ENCODE measurements around the gene ZFAND3. TPM values are rescaled to one million over a fixed set of nuclear protein-coding genes. Genes with fewer than 3 reads are reported as not detected.

The ZFAND3 gene
- total and polyA plus RNA-seq, 2 of the 4 experiments (the other 2 are of a cell fraction) = 10.9 to 26.7 TPM

DNA sequence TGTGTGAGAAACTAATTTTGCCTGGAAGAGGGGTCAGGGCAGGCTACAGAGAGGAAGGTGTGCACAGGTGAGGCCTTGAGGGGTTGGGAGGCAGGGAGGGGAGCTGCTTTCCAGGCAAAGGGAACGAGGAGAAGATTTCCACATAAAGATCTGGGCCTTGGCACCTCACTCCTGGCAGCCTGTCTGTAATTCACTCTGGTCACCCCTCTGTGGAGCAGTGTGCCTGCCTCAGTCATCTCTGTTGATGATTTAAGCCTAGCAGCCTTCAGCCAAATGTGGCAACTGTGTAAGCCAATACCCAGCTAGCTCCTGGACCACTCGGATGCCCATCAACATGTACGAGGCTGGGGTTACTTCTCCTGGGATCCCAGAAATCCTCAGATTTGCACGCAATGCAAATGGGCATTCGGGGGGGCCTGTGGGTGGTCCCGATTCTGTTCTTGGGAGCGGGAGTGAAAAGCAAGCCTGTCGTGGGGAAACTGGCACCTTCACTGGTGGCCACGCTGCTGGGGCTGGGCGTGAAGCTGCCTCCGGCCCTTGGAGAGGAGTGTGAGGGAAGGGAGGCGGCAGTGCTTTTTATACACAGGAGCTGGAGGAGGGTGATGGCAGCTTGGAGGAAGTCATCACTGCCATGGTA lies 360.4 kb downstream of the ZFAND3 start:
- no peak overlapping the region for H3K27ac ChIP-seq (ENCODE audit: insufficient read depth, low read length)
- H4K8ac ChIP-seq (ENCODE audit: low read depth in 2 of 2, low read length in 2 of 2) = no peak overlapping the region
- H3K18ac ChIP-seq (ENCODE audit: low read depth, low read length) = no peak overlapping the region
- dilution Hi-C loops (cut with HindIII; ENCODE audit: low sequenced_read_pairs, unreplicated experiment) = no loop called here
- in situ Hi-C loops (cut with MboI; ENCODE audit: low sequenced_read_pairs) = no loop called here
- no peak overlapping the region for H2AK5ac ChIP-seq (ENCODE audit: low read depth, low read length)
- H3K23ac ChIP-seq (ENCODE audit: low read depth, low read length) = no peak overlapping the region
- BruUV-seq (replicated peaks) = no TSS peak
- H3K9me3 ChIP-seq (ENCODE audit: control insufficient read depth, insufficient read depth, low read length) = no peaks in the 10 kb centered on the region
- H3K56ac ChIP-seq (ENCODE audit: extremely low read depth, insufficient read depth, low read length) = no peak overlapping the region
- H3K4me3 ChIP-seq (ENCODE audit: insufficient read depth, low read depth, low read length) = no peak overlapping the region
- no peak overlapping the region for H2AK9ac ChIP-seq (replicated peaks; ENCODE audit: low read depth, low read length, poor library complexity)
- peaks cover 4% of the 10 kb centered on the region; the same call in 1 of the 2 replicates for H3K36me3 ChIP-seq (ENCODE audit: control insufficient read depth, insufficient read depth, low read length)
- H2BK5ac ChIP-seq (ENCODE audit: low read depth, low read length, poor library complexity, severe bottlenecking) = no peak overlapping the region
- no peak overlapping the region for H3K4ac ChIP-seq (ENCODE audit: low read depth, low read length)
- TF ChIP-seq, protein P1, sequence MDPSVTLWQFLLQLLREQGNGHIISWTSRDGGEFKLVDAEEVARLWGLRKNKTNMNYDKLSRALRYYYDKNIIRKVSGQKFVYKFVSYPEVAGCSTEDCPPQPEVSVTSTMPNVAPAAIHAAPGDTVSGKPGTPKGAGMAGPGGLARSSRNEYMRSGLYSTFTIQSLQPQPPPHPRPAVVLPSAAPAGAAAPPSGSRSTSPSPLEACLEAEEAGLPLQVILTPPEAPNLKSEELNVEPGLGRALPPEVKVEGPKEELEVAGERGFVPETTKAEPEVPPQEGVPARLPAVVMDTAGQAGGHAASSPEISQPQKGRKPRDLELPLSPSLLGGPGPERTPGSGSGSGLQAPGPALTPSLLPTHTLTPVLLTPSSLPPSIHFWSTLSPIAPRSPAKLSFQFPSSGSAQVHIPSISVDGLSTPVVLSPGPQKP (IDR thresholded peaks at IDR 0.05; ENCODE audit: borderline replicate concordance, low read depth, low read length) = no peak
- TF ChIP-seq POLR2A (IDR thresholded peaks at IDR 0.05; ENCODE audit: low read depth, low read length) (no peak), RAD21 (IDR thresholded peaks at IDR 0.05; ENCODE audit: low read length) (no peak), MXI1 (IDR thresholded peaks at IDR 0.05; ENCODE audit: borderline replicate concordance, low read depth, low read length) (no peak), FOS (IDR thresholded peaks at IDR 0.05; ENCODE audit: low read depth, low read length) (no peak), CHD1 (IDR thresholded peaks at IDR 0.05; ENCODE audit: low read depth, low read length) (no peak), CEBPB (IDR thresholded peaks at IDR 0.05; ENCODE audit: low read depth, low read length) (no peak)
- WGBS, 2 experiments (ENCODE audit: extremely low coverage in 2 of 2, insufficient read length in 1 of 2) = 100% methylated on average over 3 of the region's 12 CpGs; no CpG with 5 or more reads in 1 of the 2 experiments
- no peak overlapping the region for H3K9ac ChIP-seq (ENCODE audit: low read depth, low read length)
- no peak overlapping the region for H2BK20ac ChIP-seq (ENCODE audit: low read depth, low read length)
- no peaks in the 10 kb centered on the region; a peak in 2 of 4 replicates for H3K79me1 ChIP-seq (ENCODE audit: low read depth in 1 of 2, low read length in 2 of 2)
- H3K4me2 ChIP-seq (ENCODE audit: low read depth, low read length) = no peak overlapping the region
- no peaks in the 10 kb centered on the region; the same call in 1 of the 2 replicates for H4K20me1 ChIP-seq (ENCODE audit: insufficient read depth, low read length)
- H4K5ac ChIP-seq (ENCODE audit: low read depth, low read length) = no peak overlapping the region
- CTCF ChIA-PET = no interaction called here
- no peak overlapping the region for H2AFZ ChIP-seq (replicated peaks; ENCODE audit: low read length, poor library complexity)
- no peaks in the 10 kb centered on the region for H3K4me1 ChIP-seq (ENCODE audit: control insufficient read depth, insufficient read depth, low read length)
- ATAC-seq (ENCODE audit: low read depth) = no peak
- no peaks in the 10 kb centered on the region for H3K27me3 ChIP-seq (ENCODE audit: control insufficient read depth, insufficient read depth, low read length)
- H2BK120ac ChIP-seq (ENCODE audit: low read depth, low read length) = no peak overlapping the region
- DNase-seq = no peak
- no peak overlapping the region for H3K14ac ChIP-seq (replicated peaks; ENCODE audit: low read depth, low read length)
- H2BK15ac ChIP-seq (ENCODE audit: low read depth, low read length) = no peak overlapping the region
- no peaks in the 10 kb centered on the region; the same call in none of the 2 replicates for H3K9me1 ChIP-seq (ENCODE audit: insufficient read depth, low read length)
- POLR2A ChIA-PET (ENCODE audit: unreplicated experiment) = no interaction called here
- intact Hi-C loops (cut with micrococcal nuclease) = no loop called here
- H4K91ac ChIP-seq (ENCODE audit: insufficient read depth, low read depth, low read length) = no peak overlapping the region

Data from IMR-90 (cell line).